NB4 (cell line): Measurements from ENCODE around the gene TEX51.

Experiments
- CTCF ChIP-seq: IDR thresholded peaks from one replicate; pipeline ENCODE4 v1.5.1; 2012; ENCODE audit warnings: low read depth, low read length
- MAX ChIP-seq: IDR thresholded peaks from 2 replicates; pipeline ENCODE4 v1.6.1; 2011; ENCODE audit warnings: low read depth, low read length
- MYC ChIP-seq: IDR thresholded peaks from 2 replicates; pipeline ENCODE4 v1.6.1; 2011; ENCODE audit warnings: low read depth, low read length
- POLR2A ChIP-seq: IDR thresholded peaks from 2 replicates; pipeline ENCODE4 v1.6.1; 2011; ENCODE audit warnings: mild to moderate bottlenecking; ENCODE audit not compliant: insufficient read length; ENCODE audit errors: extremely low read depth

GRCh38 chr2:126907671-126908070, 9.0 kb downstream of the TEX51 start:
- no peak for TF ChIP-seq CTCF
- TF ChIP-seq POLR2A = no peak
- TF ChIP-seq MAX = no peak
- TF ChIP-seq MYC = no peak
